Esophagus (tissue), 2 donors: ENCODE measurements around the gene MMEL1. TPM values are rescaled to one million over a fixed set of nuclear protein-coding genes. Genes with fewer than 3 reads are reported as not detected.
"Not testable (repeated sequence)": the region's sequence is repeated elsewhere in the genome, so short reads cannot be mapped to it uniquely, and the experiment has no call there.

Experiments
- H3K27ac ChIP-seq, 2 donors: one replicate each; pipeline ENCODE4 v1.5.1; 2013; ENCODE audit warnings: low read depth in 2 of 2, mild to moderate bottlenecking in 2 of 2, inconsistent platforms in 1 of 2, low read length in 1 of 2, moderate library complexity in 1 of 2
- H3K27me3 ChIP-seq, 2 donors: one replicate each; pipeline ENCODE4 v1.6.1; 2013; ENCODE audit warnings: low read length in 2 of 2, control low read depth in 1 of 2, mild to moderate bottlenecking in 1 of 2; ENCODE audit not compliant: insufficient read depth in 2 of 2, control insufficient read depth in 1 of 2
- H3K36me3 ChIP-seq, 2 donors: one replicate each; pipeline ENCODE4 v1.6.1; 2013; ENCODE audit warnings: low read length in 1 of 2; ENCODE audit not compliant: control insufficient read depth in 2 of 2, insufficient read depth in 2 of 2
- H3K4me1 ChIP-seq, 2 donors: one replicate each; pipeline ENCODE4 v1.6.1; 2013; ENCODE audit warnings: low read length in 1 of 2; ENCODE audit not compliant: control insufficient read depth in 2 of 2, insufficient read depth in 2 of 2
- H3K4me3 ChIP-seq, 2 donors: one replicate each; pipeline ENCODE4 v1.5.1; 2013; ENCODE audit warnings: low read length in 2 of 2, mild to moderate bottlenecking in 2 of 2, low read depth in 1 of 2, moderate library complexity in 1 of 2
- H3K9me3 ChIP-seq, 2 donors: one replicate each; pipeline ENCODE4 v1.6.1; 2013; ENCODE audit warnings: mild to moderate bottlenecking in 2 of 2, low read depth in 1 of 2, low read length in 1 of 2, moderate library complexity in 1 of 2; ENCODE audit not compliant: control insufficient read depth in 2 of 2, insufficient read depth in 1 of 2
- WGBS, 2 donors: extraction: QIAGEN DNeasy Blood & Tissue Kit; methylation state at CpG; one replicate each; pipeline ENCODE4 v1.1.7; 2013; 5-methylcytosine and 5-hydroxymethylcytosine counted together
- polyA plus RNA-seq, 2 donors: library from polyadenylated mRNA; stranded (reverse); fragments of 200-250 nt; gene quantifications; one replicate each; pipeline ENCODE4 v1.2.3, GENCODE V29; 2013
- donor health status: healthy with polysubstance abuse.
- donor health status: Bipolar disorder and iron deficiency.

Gene MMEL1
- polyA plus RNA-seq: 10 to 100 TPM in 1 of 2 donors, 1 to 10 TPM in 1; 3.4 to 11.6 TPM

- H3K27ac ChIP-seq: no peak within 1 kb of the TSS
- peaks cover 0 to 13% of the 10 kb centered on the region in 2 donors for H3K27me3 ChIP-seq
- peaks cover 0 to 3% of the 10 kb centered on the region in 2 donors for H3K4me1 ChIP-seq
- 63 to 68% methylated on average over 16 of the region's 16 CpGs for WGBS, 2 donors
- no peaks in the 10 kb centered on the region for H3K36me3 ChIP-seq
- H3K9me3 ChIP-seq: peaks cover 9 to 21% of the 10 kb centered on the region in 2 donors
- H3K4me3 ChIP-seq: no peak within 1 kb of the TSS
Observed at GRCh38 chr1:2632561-2633361, at the start of gene MMEL1. MMEL1 (minus strand) TSS chr1:2633016; CDS start chr1:2629484, 3,532 bp downstream.

- not testable (repeated sequence) for H3K36me3 ChIP-seq, H3K9me3 ChIP-seq, H3K4me3 ChIP-seq, H3K27ac ChIP-seq, H3K4me1 ChIP-seq, H3K27me3 ChIP-seq
- WGBS, 2 donors: 37 to 93% methylated on average over 1 to 3 of the region's 10 CpGs
Observed at GRCh38 chr1:2676726-2677125, 43.9 kb upstream of the MMEL1 start.

- not testable (repeated sequence) for H3K4me3 ChIP-seq, H3K36me3 ChIP-seq, H3K27ac ChIP-seq, H3K27me3 ChIP-seq, H3K9me3 ChIP-seq, H3K4me1 ChIP-seq
- WGBS, 2 donors: 54% methylated on average over 7 of the region's 11 CpGs
Observed at GRCh38 chr1:2671656-2672055, 38.8 kb upstream of the MMEL1 start.

- 48 to 56% methylated on average over 4 to 5 of the region's 8 CpGs for WGBS, 2 donors
- H3K4me1 ChIP-seq, H3K4me3 ChIP-seq, H3K27ac ChIP-seq, H3K36me3 ChIP-seq, H3K9me3 ChIP-seq, H3K27me3 ChIP-seq: not testable (repeated sequence)
Observed at GRCh38 chr1:2659806-2660205, 27.0 kb upstream of the MMEL1 start.

- not testable (repeated sequence) for H3K9me3 ChIP-seq, H3K27ac ChIP-seq, H3K4me1 ChIP-seq, H3K36me3 ChIP-seq, H3K4me3 ChIP-seq, H3K27me3 ChIP-seq
- whole genome bisulfite sequencing, 2 donors: 80% methylated on average over 6 of the region's 10 CpGs
Observed at GRCh38 chr1:2657909-2658308, 25.1 kb upstream of the MMEL1 start.

GRCh38 chr1:2657124-2657523 lies 24.3 kb upstream of the MMEL1 start:
- H3K27ac ChIP-seq, H3K27me3 ChIP-seq, H3K4me3 ChIP-seq, H3K36me3 ChIP-seq, H3K9me3 ChIP-seq, H3K4me1 ChIP-seq: not testable (repeated sequence)
- WGBS, 2 donors: 36 to 38% methylated on average over 3 of the region's 12 CpGs

GRCh38 chr1:2655598-2656434 lies 23.0 kb upstream of the MMEL1 start:
- not testable (repeated sequence) for H3K4me1 ChIP-seq, H3K36me3 ChIP-seq, H3K27ac ChIP-seq, H3K4me3 ChIP-seq, H3K27me3 ChIP-seq, H3K9me3 ChIP-seq
- WGBS, 2 donors: 35 to 38% methylated on average over 16 of the region's 16 CpGs

GRCh38 chr1:2654443-2654948 lies 21.7 kb upstream of the MMEL1 start:
- H3K4me3 ChIP-seq, H3K9me3 ChIP-seq, H3K27me3 ChIP-seq, H3K4me1 ChIP-seq, H3K27ac ChIP-seq, H3K36me3 ChIP-seq: not testable (repeated sequence)
- 32 to 33% methylated on average over 14 of the region's 14 CpGs for WGBS, 2 donors

GRCh38 chr1:2653741-2654442 lies 21.1 kb upstream of the MMEL1 start:
- not testable (repeated sequence) for H3K36me3 ChIP-seq, H3K4me3 ChIP-seq, H3K9me3 ChIP-seq, H3K4me1 ChIP-seq, H3K27me3 ChIP-seq, H3K27ac ChIP-seq
- WGBS, 2 donors: 34 to 38% methylated on average over 14 of the region's 14 CpGs
